DMS53 treated with DMSO at 0.1 percent for 48 hours (cell line): ENCODE results near the gene PPM1N.

Experiments
- DNase-seq: peaks from one replicate; lab custom pipeline; 2025; ENCODE audit not compliant: unreplicated experiment; lab: John Stamatoyannopoulos, UW

Gene PPM1N

DNA sequence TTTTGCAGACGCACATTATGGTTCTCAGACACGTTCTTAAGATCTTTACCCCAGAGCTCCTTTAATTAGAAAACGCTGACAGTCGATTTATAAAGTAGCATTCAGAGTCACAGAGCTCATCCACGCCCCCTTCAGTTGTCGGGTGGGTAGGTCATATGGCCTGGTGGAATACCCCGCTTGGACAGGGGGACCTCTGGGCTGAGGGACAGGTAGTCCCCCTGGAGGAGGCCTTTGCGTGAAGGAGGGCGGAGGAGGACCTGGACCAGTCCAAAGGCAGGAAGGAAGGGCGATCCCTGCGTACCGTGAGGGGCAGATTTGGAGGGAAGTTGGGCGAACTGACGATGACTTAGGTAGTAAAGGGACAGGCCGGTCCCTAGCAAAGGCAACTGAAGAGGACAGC, 29.5 kb downstream of the PPM1N start:
- no peak for DNase-seq

DNA sequence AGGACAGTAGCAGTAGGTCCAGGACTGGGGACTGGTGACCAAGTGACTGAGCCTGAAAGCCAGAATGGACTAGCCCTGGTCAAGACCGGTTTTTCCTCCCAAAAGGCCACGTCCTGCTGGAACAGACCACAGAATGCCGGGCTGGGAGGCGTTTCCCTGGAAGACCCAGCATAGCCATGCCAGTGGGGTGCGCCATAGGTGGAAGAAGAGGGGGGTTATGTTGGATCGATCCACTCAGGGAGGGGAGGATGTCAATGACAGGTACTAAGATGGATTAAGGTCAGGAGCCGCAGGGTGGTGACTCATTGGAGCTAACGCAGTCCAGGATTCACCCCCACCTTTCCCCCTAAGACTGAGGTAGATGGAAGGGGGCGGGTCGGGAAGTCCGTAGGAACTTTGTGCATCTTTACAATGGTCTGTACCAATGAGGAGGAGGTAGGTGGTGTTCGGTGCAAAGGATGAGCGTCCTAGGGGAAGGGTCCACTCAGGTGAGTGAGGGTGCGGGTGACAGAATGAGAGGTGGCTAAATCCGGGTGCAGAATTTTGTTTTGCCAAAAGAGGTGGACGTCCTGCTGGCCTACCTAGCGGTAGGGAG, 30.0 kb downstream of the PPM1N start:
- DNase-seq: peak; percentile 30

- peak; percentile 1 for DNase-seq
These were observed 30.6 kb downstream of the PPM1N start for GRCh38 chr19:45528744-45529419.

- DNase-seq: no peak
These were observed 31.2 kb downstream of the PPM1N start for GRCh38 chr19:45529420-45529785.

DNA sequence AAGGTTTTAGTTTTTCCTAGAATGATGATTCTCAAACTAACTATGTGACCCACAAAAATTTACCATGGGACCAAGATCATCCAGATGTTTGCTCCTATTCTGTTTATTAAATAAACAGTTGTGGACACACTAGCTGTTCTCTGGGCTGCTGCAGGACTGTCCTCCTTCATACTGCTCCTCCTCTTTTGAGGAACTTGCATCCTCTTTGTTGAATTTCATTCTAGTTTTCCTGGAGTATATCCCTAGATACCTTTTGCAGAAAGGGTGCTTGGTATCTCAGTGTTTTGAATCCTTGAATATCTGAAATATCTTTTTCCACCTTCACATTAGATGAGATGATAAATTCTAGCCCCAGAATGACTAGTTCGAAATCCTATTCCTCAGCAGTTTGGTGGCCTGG, 33.1 kb downstream of the PPM1N start:
- DNase-seq: no peak

GRCh38 chr19:45539459-45539858, 41.2 kb downstream of the PPM1N start:
- no peak for DNase-seq

DNA sequence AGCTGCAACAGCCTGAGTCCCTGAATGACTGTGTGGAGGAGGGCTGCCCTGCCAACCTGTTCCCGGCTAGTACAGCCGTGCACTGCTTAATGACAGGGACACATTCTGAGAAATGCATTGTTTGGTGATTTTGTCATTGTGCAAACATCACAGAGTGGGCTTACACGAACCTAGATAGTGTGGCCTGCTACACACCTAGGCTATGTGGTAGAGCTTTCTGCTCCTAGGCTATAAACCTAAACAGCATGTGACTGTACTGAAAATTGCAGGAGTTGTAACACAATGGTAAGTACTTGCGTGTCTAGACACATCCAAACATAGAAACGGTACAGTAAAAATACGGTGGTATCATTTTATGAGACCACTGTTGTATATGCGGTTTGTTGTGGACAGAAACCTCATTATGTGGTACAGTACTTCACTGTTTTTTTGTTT, 44.0 kb downstream of the PPM1N start:
- peak; percentile 0 for DNase-seq

- no peak for DNase-seq
These were observed 49.0 kb downstream of the PPM1N start for GRCh38 chr19:45547211-45547770.

DNA sequence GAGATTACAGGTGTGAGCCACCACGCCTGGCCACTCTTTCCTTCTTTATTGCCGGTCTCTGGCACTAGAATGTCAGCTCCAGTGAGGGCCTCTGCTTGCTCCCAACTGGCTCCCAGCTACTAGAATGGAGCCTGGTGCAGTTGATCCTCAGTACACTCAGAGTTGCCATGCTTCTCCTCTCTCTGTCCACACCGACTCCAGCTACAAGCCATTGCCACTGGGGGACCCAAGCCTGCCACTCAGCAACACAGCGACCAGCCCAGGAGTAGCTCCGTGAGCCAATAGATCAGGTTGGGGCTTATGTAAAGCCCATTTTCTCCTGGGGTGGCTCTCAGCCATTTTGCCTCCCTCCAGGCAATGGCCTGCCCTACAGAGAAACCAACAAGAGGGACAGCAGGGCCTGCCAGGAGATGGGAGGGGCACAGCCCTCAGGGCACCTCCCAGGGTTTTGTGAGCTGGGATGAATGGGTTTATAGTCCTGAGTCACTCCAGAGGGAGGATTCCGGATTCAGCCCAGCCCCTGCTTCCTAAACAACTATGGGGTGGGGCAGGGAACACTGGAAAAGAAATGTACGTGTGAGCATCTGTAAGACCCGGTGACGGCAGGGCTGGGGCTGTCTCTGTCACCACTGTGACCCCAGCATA, 49.8 kb downstream of the PPM1N start:
- DNase-seq: no peak
